ENCODE data around the gene PVALB.

GRCh38 chr22:36858966-36859365 is 42.1 kb upstream of the PVALB start:
- no peak for TF ChIP-seq POLR2A (IDR thresholded peaks at IDR 0.05)
- TF ChIP-seq CTCF (IDR thresholded peaks at IDR 0.05): no peak
- no peak for TF ChIP-seq EP300 (IDR thresholded peaks at IDR 0.05)
- TF ChIP-seq POLR2AphosphoS5 (IDR thresholded peaks at IDR 0.05): no peak
